Smooth muscle cell (in vitro differentiated cells): ENCODE measurements around the gene ATF3. TPM values are rescaled to one million over a fixed set of nuclear protein-coding genes. Genes with fewer than 3 reads are reported as not detected.

Source experiments
- DNase-seq: peaks from one replicate; lab custom pipeline; 2025; ENCODE audit not compliant: unreplicated experiment; lab: John Stamatoyannopoulos, UW
- H2AFZ ChIP-seq: fragments of 200-600 bp; sonication (generic); 2 replicates; pipeline ENCODE4 v1.6.0; 2016; ENCODE audit warnings: antibody characterized with exemption, low read depth, mild to moderate bottlenecking
- H3F3A ChIP-seq: fragments of 200-600 bp; sonication (generic); 2 replicates; pipeline ENCODE4 v1.6.0; 2017; ENCODE audit warnings: antibody characterized with exemption, low read depth
- H3K27ac ChIP-seq: fragments of 200-600 bp; sonication (generic); 2 replicates; pipeline ENCODE4 v1.5.1; 2016; ENCODE audit warnings: low read depth, mild to moderate bottlenecking
- H3K27me3 ChIP-seq: fragments of 200-600 bp; sonication (generic); 2 replicates; pipeline ENCODE4 v1.6.1; 2016; ENCODE audit warnings: low read depth, mild to moderate bottlenecking
- H3K36me3 ChIP-seq: fragments of 200-600 bp; sonication (generic); 2 replicates; pipeline ENCODE4 v1.5.1; 2016; ENCODE audit warnings: low read depth
- H3K4me1 ChIP-seq: fragments of 200-600 bp; sonication (generic); 2 replicates; pipeline ENCODE4 v1.5.1; 2016; ENCODE audit warnings: low read depth
- H3K4me2 ChIP-seq: fragments of 200-600 bp; sonication (generic); 2 replicates; pipeline ENCODE4 v1.6.0; 2016; ENCODE audit warnings: mild to moderate bottlenecking
- H3K4me3 ChIP-seq: fragments of 200-600 bp; sonication (generic); 2 replicates; pipeline ENCODE4 v1.5.1; 2016; ENCODE audit warnings: mild to moderate bottlenecking
- H3K79me2 ChIP-seq: fragments of 200-600 bp; sonication (generic); 2 replicates; pipeline ENCODE4 v1.6.0; 2016; ENCODE audit warnings: low read depth, mild to moderate bottlenecking
- H3K9ac ChIP-seq: fragments of 200-600 bp; sonication (generic); 2 replicates; pipeline ENCODE4 v1.6.0; 2016; ENCODE audit warnings: low read depth
- H3K9me3 ChIP-seq: fragments of 200-600 bp; sonication (generic); replicated peaks from 2 replicates; pipeline ENCODE4 v1.5.1; 2016; ENCODE audit warnings: low read depth
- H4K20me1 ChIP-seq: fragments of 200-600 bp; sonication (generic); 2 replicates; pipeline ENCODE4 v1.6.0; 2016; ENCODE audit warnings: low read depth
- WGBS: methylation state at CpG from one replicate; pipeline ENCODE4 v1.1.7; 2016; ENCODE audit warnings: low lambda C conversion rate; 5-methylcytosine and 5-hydroxymethylcytosine counted together
- polyA plus RNA-seq: library from polyadenylated mRNA; unstranded; fragments of >200 nt; fragmentation: Nextera tagmentation; extraction: Ambion mirVana; gene quantifications from 2 replicates; pipeline ENCODE4 v1.2.1, GENCODE V29; 2016
- total RNA-seq: library from RNA; depleted of rRNA; stranded (reverse); fragments of >200 nt; gene quantifications from 2 replicates; pipeline ENCODE4 v1.2.3, GENCODE V29; 2014
- TF ChIP-seq, protein P1 (sequence below): fragments of 200-600 bp; sonication (generic); IDR thresholded peaks from 2 replicates; pipeline ENCODE4 v1.5.1; 2017; ENCODE audit warnings: borderline replicate concordance, mild to moderate bottlenecking, antibody characterized with exemption; ENCODE audit not compliant: insufficient read depth, poor library complexity, severe bottlenecking

ATF3 gene
- total and polyA plus RNA-seq, 2 experiments from 2014 or later, result 152 to 231 TPM

DNA sequence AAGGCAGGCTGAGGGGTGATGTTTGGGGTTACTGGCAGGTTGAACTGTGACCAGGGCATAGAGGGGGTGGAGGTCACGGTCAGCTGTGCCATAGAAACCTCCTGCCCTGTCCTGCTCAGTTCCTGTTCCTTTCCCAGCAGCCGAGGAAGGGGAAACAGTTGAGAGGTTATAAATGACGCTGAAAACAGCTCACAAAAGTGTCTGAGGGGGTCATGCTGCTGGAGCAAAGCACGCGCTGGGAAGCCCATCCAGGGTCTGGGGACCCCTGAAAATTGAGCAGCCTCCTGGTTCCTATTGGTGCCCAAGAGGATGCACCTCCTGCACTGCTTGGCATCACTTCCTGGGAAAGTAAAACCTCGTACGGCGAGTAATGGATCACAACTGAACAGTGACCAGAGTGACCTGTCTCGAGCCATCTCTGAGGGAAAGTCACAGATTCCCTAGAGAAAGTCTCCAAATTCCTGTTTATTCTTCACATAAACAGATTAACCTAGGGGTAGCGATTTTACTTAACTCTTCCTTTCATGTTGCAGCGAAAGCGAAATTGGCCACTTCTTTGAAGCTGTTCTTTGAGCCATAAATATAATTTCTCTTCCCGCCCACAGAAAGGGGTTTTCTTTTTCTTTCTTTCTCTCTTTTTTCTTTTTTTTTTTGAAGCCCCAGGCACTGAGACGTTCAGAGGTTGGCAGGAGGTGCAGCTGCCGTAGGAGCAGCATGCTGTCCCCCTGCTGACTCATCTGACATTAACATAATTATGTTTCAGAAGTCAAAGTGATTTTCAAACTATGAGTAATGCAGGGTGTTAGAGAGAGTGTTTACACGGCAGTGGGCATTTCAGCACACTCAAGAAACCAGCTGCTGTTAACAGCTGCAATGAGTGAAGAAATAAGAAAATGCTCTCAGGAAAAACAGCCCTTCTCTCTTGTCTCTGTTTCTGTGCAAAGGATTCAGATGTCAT lies 41.8 kb upstream of the ATF3 start:
- DNase-seq, result no peak
- peak overlapping the region; percentile 64 for H3K9ac ChIP-seq
- H3K4me3 ChIP-seq, result peak overlapping the region; percentile 34
- H3K79me2 ChIP-seq, result no peaks in the 10 kb centered on the region
- no peaks in the 10 kb centered on the region for H3K27me3 ChIP-seq
- no peak overlapping the region for H2AFZ ChIP-seq
- peak overlapping the region; percentile 51 for H3K27ac ChIP-seq
- WGBS, result 40% methylated on average over 16 of the region's 16 CpGs
- H3K36me3 ChIP-seq, result no peaks in the 10 kb centered on the region
- H3K4me1 ChIP-seq, result peaks cover 5% of the 10 kb centered on the region
- H3K9me3 ChIP-seq, result no peaks in the 10 kb centered on the region
- TF ChIP-seq, protein P1, sequence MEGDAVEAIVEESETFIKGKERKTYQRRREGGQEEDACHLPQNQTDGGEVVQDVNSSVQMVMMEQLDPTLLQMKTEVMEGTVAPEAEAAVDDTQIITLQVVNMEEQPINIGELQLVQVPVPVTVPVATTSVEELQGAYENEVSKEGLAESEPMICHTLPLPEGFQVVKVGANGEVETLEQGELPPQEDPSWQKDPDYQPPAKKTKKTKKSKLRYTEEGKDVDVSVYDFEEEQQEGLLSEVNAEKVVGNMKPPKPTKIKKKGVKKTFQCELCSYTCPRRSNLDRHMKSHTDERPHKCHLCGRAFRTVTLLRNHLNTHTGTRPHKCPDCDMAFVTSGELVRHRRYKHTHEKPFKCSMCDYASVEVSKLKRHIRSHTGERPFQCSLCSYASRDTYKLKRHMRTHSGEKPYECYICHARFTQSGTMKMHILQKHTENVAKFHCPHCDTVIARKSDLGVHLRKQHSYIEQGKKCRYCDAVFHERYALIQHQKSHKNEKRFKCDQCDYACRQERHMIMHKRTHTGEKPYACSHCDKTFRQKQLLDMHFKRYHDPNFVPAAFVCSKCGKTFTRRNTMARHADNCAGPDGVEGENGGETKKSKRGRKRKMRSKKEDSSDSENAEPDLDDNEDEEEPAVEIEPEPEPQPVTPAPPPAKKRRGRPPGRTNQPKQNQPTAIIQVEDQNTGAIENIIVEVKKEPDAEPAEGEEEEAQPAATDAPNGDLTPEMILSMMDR, result no peak
- H4K20me1 ChIP-seq, result no peaks in the 10 kb centered on the region
- peaks cover 4% of the 10 kb centered on the region for H3F3A ChIP-seq
- H3K4me2 ChIP-seq, result peak overlapping the region; percentile 80

DNA sequence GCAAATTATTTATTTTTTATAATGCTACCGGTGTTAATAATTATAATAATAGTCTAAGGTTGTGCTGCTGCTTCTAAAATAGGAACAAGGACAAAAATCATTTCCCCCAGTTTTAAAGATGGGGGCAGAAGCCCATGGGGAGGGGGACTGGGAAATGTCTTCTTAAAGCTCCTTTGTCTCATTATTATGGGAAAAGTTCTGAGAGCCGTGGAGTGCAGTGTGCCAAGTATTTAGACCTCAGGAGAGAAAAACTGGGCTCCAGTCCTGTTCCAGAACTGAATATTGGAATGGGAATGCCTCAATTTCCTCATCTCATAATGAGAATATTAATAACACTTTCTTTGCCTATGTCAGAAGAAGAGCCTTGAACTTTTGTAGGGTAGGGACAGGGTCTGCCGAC lies 40.9 kb upstream of the ATF3 start:
- H3K4me3 ChIP-seq, result peak overlapping the region; percentile 34
- H2AFZ ChIP-seq, result no peak overlapping the region
- peak overlapping the region; percentile 58 for H3K4me2 ChIP-seq
- no peaks in the 10 kb centered on the region for H3K36me3 ChIP-seq
- H3K27me3 ChIP-seq, result no peaks in the 10 kb centered on the region
- TF ChIP-seq, protein P1, result no peak
- no peaks in the 10 kb centered on the region for H3F3A ChIP-seq
- H4K20me1 ChIP-seq, result no peaks in the 10 kb centered on the region
- H3K9ac ChIP-seq, result peak overlapping the region; percentile 21
- H3K79me2 ChIP-seq, result no peaks in the 10 kb centered on the region
- no peak for DNase-seq
- WGBS, result 79% methylated on average over 3 of the region's 3 CpGs
- H3K4me1 ChIP-seq, result peaks cover 5% of the 10 kb centered on the region
- H3K27ac ChIP-seq, result peak overlapping the region; percentile 51
- no peaks in the 10 kb centered on the region for H3K9me3 ChIP-seq

DNA sequence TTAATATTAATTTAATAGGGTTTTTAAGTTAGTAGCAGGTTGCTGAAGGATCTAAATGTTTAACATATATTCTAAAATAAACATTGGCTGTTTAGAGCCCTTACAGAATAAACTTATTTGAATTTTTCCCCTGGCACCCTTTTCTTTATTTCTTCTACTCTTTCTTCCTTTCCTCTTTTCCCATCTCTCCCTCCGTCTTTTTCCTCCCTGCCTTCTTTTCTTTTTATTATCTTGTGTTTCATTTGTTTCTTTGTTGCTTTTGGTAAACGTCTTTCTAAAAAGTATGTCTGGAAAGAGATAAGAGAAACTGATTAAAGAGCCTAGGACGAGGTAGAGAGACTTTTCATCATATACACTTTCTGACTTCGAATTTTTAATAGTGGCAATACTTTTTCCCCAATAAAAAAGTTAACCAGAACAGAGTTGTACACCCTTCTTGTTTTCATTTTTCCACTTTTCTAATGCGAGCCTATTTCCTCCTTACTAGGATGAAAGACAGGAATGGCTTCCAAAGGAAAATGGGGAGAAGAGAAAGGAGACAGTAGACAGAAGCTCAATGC lies 39.5 kb upstream of the ATF3 start:
- DNase-seq, result no peak
- WGBS, result 80% methylated on average over 5 of the region's 5 CpGs
- TF ChIP-seq, protein P1, result no peak
- H3K9ac ChIP-seq, result no peak overlapping the region
- H3K4me2 ChIP-seq, result no peak overlapping the region
- no peak overlapping the region for H2AFZ ChIP-seq
- no peak overlapping the region for H3K4me3 ChIP-seq
- H3K4me1 ChIP-seq, result peaks cover 5% of the 10 kb centered on the region
- H3K79me2 ChIP-seq, result no peaks in the 10 kb centered on the region
- H3K27ac ChIP-seq, result no peak overlapping the region
- no peaks in the 10 kb centered on the region for H3K9me3 ChIP-seq
- H3K27me3 ChIP-seq, result no peaks in the 10 kb centered on the region
- no peaks in the 10 kb centered on the region for H3F3A ChIP-seq
- no peaks in the 10 kb centered on the region for H4K20me1 ChIP-seq
- no peaks in the 10 kb centered on the region for H3K36me3 ChIP-seq
